ENCODE measurements around the gene DNAJC30.
"Not testable (repeated sequence)": the region's sequence is repeated elsewhere in the genome, so short reads cannot be mapped to it uniquely, and the experiment has no call there.

The DNAJC30 gene

DNA sequence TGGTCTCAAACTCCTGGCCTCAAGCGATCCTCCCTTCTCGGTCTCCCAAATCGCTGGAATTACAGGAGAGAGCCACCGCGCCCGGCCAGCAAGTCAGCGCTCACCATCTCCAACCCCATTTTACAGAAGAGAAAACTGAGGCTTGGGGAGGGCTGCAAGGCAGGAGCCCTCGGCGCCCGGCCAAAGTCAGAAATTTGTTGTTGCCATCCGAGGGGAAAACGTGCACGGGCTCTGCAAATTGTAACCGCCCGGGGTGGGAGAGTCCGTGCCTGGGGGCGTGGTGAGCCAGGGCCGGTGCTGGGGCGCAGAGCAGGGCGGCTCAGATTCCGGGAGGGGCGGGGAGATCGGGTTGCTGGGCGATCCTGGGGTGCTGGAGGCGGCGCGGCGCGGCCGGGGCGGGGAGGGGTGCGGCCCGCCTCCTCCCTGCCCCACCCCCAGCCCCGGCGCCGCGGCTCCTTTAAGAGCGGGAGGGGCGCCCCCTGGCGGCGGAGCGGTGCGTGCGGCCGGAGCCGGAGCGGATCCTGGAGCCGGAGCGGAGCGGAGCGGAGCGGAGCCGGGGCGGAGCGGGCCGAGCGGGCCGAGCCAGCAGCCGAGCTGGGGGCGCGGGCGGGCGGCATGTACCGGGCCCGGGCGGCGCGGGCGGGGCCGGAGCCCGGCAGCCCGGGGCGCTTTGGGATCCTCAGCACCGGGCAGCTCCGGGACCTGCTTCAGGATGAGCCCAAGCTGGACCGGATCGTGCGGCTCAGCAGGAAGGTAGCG is 15.7 kb downstream of the DNAJC30 start, which contains the start of gene VPS37D:
VPS37D (plus strand) TSS at position 488 of the 759 bp plus-strand sequence; CDS start at position 616, 128 bp downstream.
- TF ChIP-seq, protein P1, sequence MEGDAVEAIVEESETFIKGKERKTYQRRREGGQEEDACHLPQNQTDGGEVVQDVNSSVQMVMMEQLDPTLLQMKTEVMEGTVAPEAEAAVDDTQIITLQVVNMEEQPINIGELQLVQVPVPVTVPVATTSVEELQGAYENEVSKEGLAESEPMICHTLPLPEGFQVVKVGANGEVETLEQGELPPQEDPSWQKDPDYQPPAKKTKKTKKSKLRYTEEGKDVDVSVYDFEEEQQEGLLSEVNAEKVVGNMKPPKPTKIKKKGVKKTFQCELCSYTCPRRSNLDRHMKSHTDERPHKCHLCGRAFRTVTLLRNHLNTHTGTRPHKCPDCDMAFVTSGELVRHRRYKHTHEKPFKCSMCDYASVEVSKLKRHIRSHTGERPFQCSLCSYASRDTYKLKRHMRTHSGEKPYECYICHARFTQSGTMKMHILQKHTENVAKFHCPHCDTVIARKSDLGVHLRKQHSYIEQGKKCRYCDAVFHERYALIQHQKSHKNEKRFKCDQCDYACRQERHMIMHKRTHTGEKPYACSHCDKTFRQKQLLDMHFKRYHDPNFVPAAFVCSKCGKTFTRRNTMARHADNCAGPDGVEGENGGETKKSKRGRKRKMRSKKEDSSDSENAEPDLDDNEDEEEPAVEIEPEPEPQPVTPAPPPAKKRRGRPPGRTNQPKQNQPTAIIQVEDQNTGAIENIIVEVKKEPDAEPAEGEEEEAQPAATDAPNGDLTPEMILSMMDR (IDR thresholded peaks at IDR 0.05; ENCODE audit: low read depth, low read length) = peak; percentile 61
- no peak for TF ChIP-seq EZH2phosphoT487 (IDR thresholded peaks at IDR 0.05; ENCODE audit: low read depth)
- H4K20me1 ChIP-seq (ENCODE audit: insufficient read depth, low read length) = no peaks in the 10 kb centered on the region
- H3K79me2 ChIP-seq (ENCODE audit: low read length) = no peaks in the 10 kb centered on the region
- peak within 1 kb of the TSS; percentile 45; the same call in 1 of the 2 replicates for H2AFZ ChIP-seq (ENCODE audit: low read depth, low read length)
- H3K9ac ChIP-seq (ENCODE audit: low read length) = peak within 1 kb of the TSS; percentile 61
- peaks cover 12% of the 10 kb centered on the region; the same call in 1 of the 2 replicates for H3K27me3 ChIP-seq (ENCODE audit: low read depth, low read length)
- peak within 1 kb of the TSS; percentile 74 for H3K4me2 ChIP-seq (ENCODE audit: low read length)
- H3K9me3 ChIP-seq (ENCODE audit: insufficient read depth, low read length) = peaks cover 3% of the 10 kb centered on the region; the same call in 1 of the 2 replicates
- no peaks in the 10 kb centered on the region for H3K36me3 ChIP-seq (replicated peaks; ENCODE audit: low read depth, low read length)
- no peak within 1 kb of the TSS for H3K27ac ChIP-seq (ENCODE audit: low read length)
- peaks cover 8% of the 10 kb centered on the region; the same call in 1 of the 2 replicates for H3K4me1 ChIP-seq (ENCODE audit: low read length)
- peak within 1 kb of the TSS; percentile 80 for H3K4me3 ChIP-seq (ENCODE audit: low read length)

DNA sequence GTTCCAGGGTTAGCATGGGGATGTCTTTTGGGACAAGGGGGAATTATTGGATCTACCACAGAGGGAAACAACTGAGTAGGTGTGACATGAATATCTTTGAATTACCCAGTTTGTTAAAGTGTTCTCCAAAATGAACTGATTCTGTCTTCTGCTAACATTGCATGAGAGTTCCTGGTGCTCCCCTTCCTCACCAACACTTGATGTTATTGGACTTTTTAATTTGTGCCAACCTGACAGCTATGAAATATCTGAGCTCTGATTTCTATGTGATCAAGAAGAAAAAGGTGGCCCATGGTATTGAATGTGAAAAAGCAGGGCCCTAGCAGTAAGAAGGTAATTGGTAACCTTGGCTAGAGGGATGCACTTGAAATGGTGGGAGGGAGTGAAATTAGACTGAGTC is 20.2 kb downstream of the DNAJC30 start:
- no peak for TF ChIP-seq EZH2phosphoT487 (IDR thresholded peaks at IDR 0.05; ENCODE audit: low read depth)
- TF ChIP-seq, protein P1 (IDR thresholded peaks at IDR 0.05; ENCODE audit: low read depth, low read length) = no peak
- Histone ChIP-seq H3K27ac (ENCODE audit: low read length) (no peak overlapping the region), H2AFZ (ENCODE audit: low read depth, low read length) (no peak overlapping the region), H3K4me1 (ENCODE audit: low read length) (no peaks in the 10 kb centered on the region), H3K27me3 (ENCODE audit: low read depth, low read length) (peaks cover 12% of the 10 kb centered on the region; the same call in 1 of the 2 replicates), H3K79me2 (ENCODE audit: low read length) (no peaks in the 10 kb centered on the region), H3K9me3 (ENCODE audit: insufficient read depth, low read length) (peaks cover 3% of the 10 kb centered on the region; the same call in 1 of the 2 replicates), H4K20me1 (ENCODE audit: insufficient read depth, low read length) (no peaks in the 10 kb centered on the region), H3K4me3 (ENCODE audit: low read length) (no peak overlapping the region), H3K36me3 (replicated peaks; ENCODE audit: low read depth, low read length) (no peaks in the 10 kb centered on the region), H3K4me2 (ENCODE audit: low read length) (no peak overlapping the region), H3K9ac (ENCODE audit: low read length) (no peak overlapping the region)

DNA sequence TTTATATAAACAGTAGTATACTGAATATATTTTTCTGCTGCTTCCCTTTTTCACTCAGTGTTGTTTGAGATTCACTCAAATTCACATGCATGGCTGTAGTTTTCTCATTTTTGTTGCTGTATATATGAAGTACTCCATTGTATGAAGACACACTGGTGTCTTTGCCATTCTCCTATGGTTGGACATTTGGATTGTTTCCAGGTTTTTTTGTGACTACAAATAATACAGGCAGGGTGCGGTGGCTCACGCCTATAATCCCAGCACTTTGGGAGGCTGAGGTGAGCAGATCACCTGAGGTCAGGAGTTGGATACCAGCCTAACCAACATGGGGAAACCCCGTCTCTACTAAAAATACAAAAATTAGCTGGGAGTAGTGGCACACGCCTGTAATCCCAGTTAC is 22.7 kb downstream of the DNAJC30 start:
- H3K4me2 ChIP-seq (ENCODE audit: low read length); H3K9ac ChIP-seq (ENCODE audit: low read length); H3K4me3 ChIP-seq (ENCODE audit: low read length); H2AFZ ChIP-seq (ENCODE audit: low read depth, low read length); H4K20me1 ChIP-seq (ENCODE audit: insufficient read depth, low read length); H3K27ac ChIP-seq (ENCODE audit: low read length); H3K27me3 ChIP-seq (ENCODE audit: low read depth, low read length); H3K9me3 ChIP-seq (ENCODE audit: insufficient read depth, low read length); H3K4me1 ChIP-seq (ENCODE audit: low read length); H3K79me2 ChIP-seq (ENCODE audit: low read length); H3K36me3 ChIP-seq (replicated peaks; ENCODE audit: low read depth, low read length): not testable (repeated sequence)

DNA sequence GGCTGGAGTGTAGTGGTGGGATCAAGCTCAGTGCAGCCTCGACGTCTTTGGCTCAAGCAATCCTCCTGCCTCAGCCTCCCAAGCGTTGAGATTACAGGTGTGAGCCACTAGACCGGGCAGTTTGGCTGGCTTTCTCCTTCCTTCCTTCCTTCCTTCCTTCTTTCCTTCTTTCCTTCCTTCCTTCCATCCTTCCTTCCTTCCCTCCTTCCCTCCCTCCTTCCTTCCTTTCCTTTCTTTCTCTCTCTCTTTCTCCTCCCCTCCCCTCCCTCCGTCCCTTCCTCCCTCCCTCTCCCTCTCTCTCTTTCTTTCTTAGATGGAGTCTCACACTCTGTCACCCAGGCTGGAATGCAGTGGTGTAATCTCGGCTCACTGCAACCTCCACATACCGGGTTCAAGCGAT is 23.3 kb downstream of the DNAJC30 start:
- TF ChIP-seq, protein P1 (IDR thresholded peaks at IDR 0.05; ENCODE audit: low read depth, low read length) = no peak
- H3K4me1 ChIP-seq (ENCODE audit: low read length) = no peaks in the 10 kb centered on the region
- H3K4me2 ChIP-seq (ENCODE audit: low read length) = no peak overlapping the region
- H3K9ac ChIP-seq (ENCODE audit: low read length) = no peak overlapping the region
- H3K4me3 ChIP-seq (ENCODE audit: low read length) = no peak overlapping the region
- H3K27me3 ChIP-seq (ENCODE audit: low read depth, low read length) = peaks cover 4% of the 10 kb centered on the region; the same call in 1 of the 2 replicates
- no peak overlapping the region for H3K27ac ChIP-seq (ENCODE audit: low read length)
- no peaks in the 10 kb centered on the region for H3K79me2 ChIP-seq (ENCODE audit: low read length)
- no peak overlapping the region for H2AFZ ChIP-seq (ENCODE audit: low read depth, low read length)
- no peaks in the 10 kb centered on the region for H3K36me3 ChIP-seq (replicated peaks; ENCODE audit: low read depth, low read length)
- H3K9me3 ChIP-seq (ENCODE audit: insufficient read depth, low read length) = peaks cover 3% of the 10 kb centered on the region; the same call in 1 of the 2 replicates
- H4K20me1 ChIP-seq (ENCODE audit: insufficient read depth, low read length) = no peaks in the 10 kb centered on the region

DNA sequence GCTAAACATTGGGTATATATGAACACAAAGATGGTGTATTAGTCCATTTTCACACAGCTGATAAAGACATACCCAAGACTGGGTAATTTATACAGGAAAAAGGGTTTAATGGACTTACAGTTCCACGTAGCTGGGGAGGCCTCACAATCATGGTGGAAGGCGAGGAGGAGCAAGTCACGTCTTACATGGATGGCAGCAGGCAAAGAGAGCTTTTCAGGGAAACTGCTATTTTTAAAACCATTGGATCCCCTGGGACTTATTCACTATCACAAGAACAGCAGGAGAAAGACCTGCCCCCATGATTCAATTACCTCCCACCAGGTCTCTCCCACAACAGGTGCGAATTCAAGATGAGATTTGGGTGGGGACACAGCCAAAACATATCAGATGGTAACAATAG is 27.9 kb downstream of the DNAJC30 start:
- H3K9me3 ChIP-seq (ENCODE audit: insufficient read depth, low read length); H3K4me3 ChIP-seq (ENCODE audit: low read length); H3K79me2 ChIP-seq (ENCODE audit: low read length): not testable (repeated sequence)

More for the DNA sequence above, 27.9 kb downstream of the DNAJC30 start:
- not testable (repeated sequence) for H3K27ac ChIP-seq (ENCODE audit: low read length); H3K4me2 ChIP-seq (ENCODE audit: low read length); H4K20me1 ChIP-seq (ENCODE audit: insufficient read depth, low read length); H3K36me3 ChIP-seq (replicated peaks; ENCODE audit: low read depth, low read length); H3K27me3 ChIP-seq (ENCODE audit: low read depth, low read length); H3K4me1 ChIP-seq (ENCODE audit: low read length); H3K9ac ChIP-seq (ENCODE audit: low read length); H2AFZ ChIP-seq (ENCODE audit: low read depth, low read length)

All from OCI-LY3 (cell line).